RWPE2 (cell line): ENCODE data around the gene FNBP1.

Source experiments
- ATAC-seq: fragments of 200-7000 bp; cut with Tn5 transposase; 3 replicates; pipeline ENCODE4 v1.9.1; 2021; ENCODE audit warnings: low read depth
- DNase-seq: peaks from one replicate; pipeline ENCODE4 v3.0.0-alpha.2; 2020; ENCODE audit warnings: low spot score
- H3K27ac ChIP-seq: fragments of 450-650 bp; 2 replicates; pipeline ENCODE4 v1.5.1; 2017; ENCODE audit warnings: mild to moderate bottlenecking; ENCODE audit not compliant: poor library complexity, severe bottlenecking
- H3K27me3 ChIP-seq: fragments of 250-450 bp; sonication (Bioruptor Pico); 2 replicates; pipeline ENCODE4 v1.5.1; 2021; ENCODE audit warnings: mild to moderate bottlenecking, moderate library complexity; ENCODE audit not compliant: insufficient read depth, poor library complexity, severe bottlenecking
- H3K36me3 ChIP-seq: fragments of 250-450 bp; sonication (Bioruptor Pico); 2 replicates; pipeline ENCODE4 v1.5.1; 2020; ENCODE audit warnings: low read depth, mild to moderate bottlenecking, moderate library complexity
- H3K4me1 ChIP-seq: fragments of 250-450 bp; sonication (Bioruptor Pico); 2 replicates; pipeline ENCODE4 v1.5.1; 2021; ENCODE audit warnings: mild to moderate bottlenecking, moderate library complexity; ENCODE audit not compliant: insufficient read depth, poor library complexity, severe bottlenecking
- H3K4me3 ChIP-seq: fragments of 250-450 bp; sonication (Bioruptor Pico); 2 replicates; pipeline ENCODE4 v1.5.1; 2021; ENCODE audit warnings: mild to moderate bottlenecking, moderate library complexity; ENCODE audit not compliant: severe bottlenecking
- H3K9me3 ChIP-seq: fragments of 250-450 bp; sonication (Bioruptor Pico); 2 replicates; pipeline ENCODE4 v1.5.1; 2021; ENCODE audit warnings: mild to moderate bottlenecking, moderate library complexity; ENCODE audit not compliant: severe bottlenecking
- CTCF ChIP-seq: fragments of 450-650 bp; IDR thresholded peaks from one replicate; pipeline ENCODE4 v1.5.1; 2017; ENCODE audit warnings: mild to moderate bottlenecking, moderate library complexity; ENCODE audit not compliant: poor library complexity, severe bottlenecking

Gene FNBP1

GRCh38 chr9:129871046-129871445, 171.9 kb downstream of the FNBP1 start:
- Histone ChIP-seq H3K27ac (no peak overlapping the region), H3K4me1 (no peaks in the 10 kb centered on the region), H3K36me3 (no peaks in the 10 kb centered on the region), H3K4me3 (no peak overlapping the region), H3K9me3 (no peaks in the 10 kb centered on the region), H3K27me3 (no peaks in the 10 kb centered on the region)
- ATAC-seq (no peak), DNase-seq (no peak)
- TF ChIP-seq CTCF, result no peak

DNA sequence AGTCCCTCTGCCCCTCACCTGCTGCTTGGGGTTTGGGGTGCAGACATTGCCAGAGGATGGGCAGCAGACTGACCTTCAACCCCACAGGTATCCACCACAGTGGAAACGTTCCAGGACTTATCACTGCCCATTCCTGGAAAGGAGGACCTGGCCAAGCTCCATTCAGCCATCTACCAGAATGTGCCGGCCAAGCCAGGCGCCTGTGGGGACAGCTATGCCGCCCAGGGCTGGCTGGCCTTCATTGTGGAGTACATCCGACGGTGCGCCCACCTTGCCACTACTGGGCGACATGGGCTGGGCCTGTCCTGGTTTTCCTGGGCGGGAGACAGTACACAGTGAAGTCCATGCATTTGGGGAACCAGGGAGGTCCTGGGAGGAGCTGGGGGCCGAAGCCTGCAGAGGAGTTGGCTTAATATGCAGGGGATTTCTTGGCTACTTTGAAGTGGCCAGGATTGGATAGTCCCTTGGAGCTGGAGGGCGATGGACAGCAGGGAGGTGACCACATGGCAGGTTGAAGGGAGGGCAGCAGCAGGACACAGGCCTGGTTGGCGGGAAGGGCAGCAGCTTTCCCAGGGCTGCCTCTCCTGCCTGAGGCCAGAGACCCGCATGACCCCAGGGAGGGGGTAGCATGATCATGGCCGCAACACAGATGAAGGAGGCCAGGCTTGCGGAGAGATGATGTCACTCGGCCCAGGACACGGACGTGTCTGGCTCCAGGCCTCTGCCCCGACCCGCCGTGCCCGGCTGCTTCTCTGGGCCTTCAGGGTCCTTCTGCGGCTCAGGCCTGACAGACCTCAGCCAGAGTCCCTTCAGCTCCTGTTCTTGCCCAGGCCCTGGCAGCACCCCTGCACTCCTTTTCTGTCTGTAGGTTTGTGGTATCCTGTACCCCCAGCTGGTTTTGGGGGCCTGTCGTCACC, 173.1 kb downstream of the FNBP1 start:
- H3K27me3 ChIP-seq, result no peaks in the 10 kb centered on the region
- no peak for ATAC-seq
- H3K36me3 ChIP-seq, result peaks cover 5% of the 10 kb centered on the region

GRCh38 chr9:129868872-129869486, 174.0 kb downstream of the FNBP1 start:
- DNase-seq, result no peak
- no peak for TF ChIP-seq CTCF
- Histone ChIP-seq H3K27me3 (no peaks in the 10 kb centered on the region), H3K36me3 (peaks cover 7% of the 10 kb centered on the region), H3K4me3 (no peak overlapping the region), H3K9me3 (no peaks in the 10 kb centered on the region), H3K4me1 (no peaks in the 10 kb centered on the region), H3K27ac (no peak overlapping the region)
- ATAC-seq, result peak; percentile 51; the same call in 2 of the 3 replicates

More for the DNA sequence above, 173.1 kb downstream of the FNBP1 start:
- no peak overlapping the region for H3K27ac ChIP-seq
- H3K9me3 ChIP-seq, result no peaks in the 10 kb centered on the region
- no peak overlapping the region for H3K4me3 ChIP-seq
- no peaks in the 10 kb centered on the region for H3K4me1 ChIP-seq
- DNase-seq, result no peak
- TF ChIP-seq CTCF, result no peak

- no peak overlapping the region for H3K27ac ChIP-seq
- no peak for DNase-seq
- H3K4me1 ChIP-seq, result peaks cover 4% of the 10 kb centered on the region
- no peaks in the 10 kb centered on the region for H3K9me3 ChIP-seq
- no peaks in the 10 kb centered on the region for H3K27me3 ChIP-seq
- no peak for ATAC-seq
- no peak for TF ChIP-seq CTCF
- peaks cover 11% of the 10 kb centered on the region for H3K36me3 ChIP-seq
- H3K4me3 ChIP-seq, result no peak overlapping the region
Measured at GRCh38 chr9:129868023-129868871, 174.7 kb downstream of the FNBP1 start.
